ENCODE data around the gene UBE4B.

DNA sequence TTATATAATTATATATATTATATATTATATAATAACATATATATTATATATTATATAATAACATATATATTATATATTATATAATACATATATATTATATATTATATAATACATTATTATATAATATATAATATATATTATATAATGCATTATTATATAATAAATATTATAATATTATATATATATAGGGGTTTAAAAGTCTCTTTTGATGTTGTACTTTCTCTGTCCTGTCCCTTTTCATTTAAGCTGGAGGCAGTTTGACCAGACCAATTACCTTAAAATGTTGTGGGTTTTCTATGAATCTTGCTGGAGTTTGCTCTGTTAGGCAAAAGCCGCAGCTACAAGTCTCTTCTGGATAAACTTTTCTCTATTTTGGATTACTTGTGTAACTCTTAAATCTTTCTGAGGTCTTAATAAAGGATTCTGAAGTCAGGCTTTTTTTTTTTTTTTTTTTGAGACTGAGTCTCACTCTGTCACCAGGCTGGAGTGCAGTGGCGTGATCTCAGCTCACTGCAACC is 155.4 kb downstream of the UBE4B start:
- no peak for TF ChIP-seq POLR2A (IDR thresholded peaks at IDR 0.05; ENCODE audit: low read depth, low read length)
- no peak for TF ChIP-seq CTCF (IDR thresholded peaks at IDR 0.05 in 2 of 3, conservative IDR thresholded peaks at IDR 0.05 in 1 of 3; ENCODE audit: control insufficient read depth in 2 of 3, extremely low read depth in 1 of 3, insufficient read depth in 1 of 3, low read depth in 3 of 3, low read length in 3 of 3)
- no peak for TF ChIP-seq RELA (IDR thresholded peaks at IDR 0.05; ENCODE audit: borderline replicate concordance, partially characterized antibody)
- TF ChIP-seq CBX3 (IDR thresholded peaks at IDR 0.05; ENCODE audit: borderline replicate concordance, low read depth) = no peak
- TF ChIP-seq NR2C1 (IDR thresholded peaks at IDR 0.05) = no peak
